ENCODE data around the gene PPM1B. TPM values are rescaled to one million over a fixed set of nuclear protein-coding genes. Genes with fewer than 3 reads are reported as not detected.

The PPM1B gene
- total RNA-seq, 4 donors from 2014 or later, result 28.3 to 63.9 (median 37.9) TPM

DNA sequence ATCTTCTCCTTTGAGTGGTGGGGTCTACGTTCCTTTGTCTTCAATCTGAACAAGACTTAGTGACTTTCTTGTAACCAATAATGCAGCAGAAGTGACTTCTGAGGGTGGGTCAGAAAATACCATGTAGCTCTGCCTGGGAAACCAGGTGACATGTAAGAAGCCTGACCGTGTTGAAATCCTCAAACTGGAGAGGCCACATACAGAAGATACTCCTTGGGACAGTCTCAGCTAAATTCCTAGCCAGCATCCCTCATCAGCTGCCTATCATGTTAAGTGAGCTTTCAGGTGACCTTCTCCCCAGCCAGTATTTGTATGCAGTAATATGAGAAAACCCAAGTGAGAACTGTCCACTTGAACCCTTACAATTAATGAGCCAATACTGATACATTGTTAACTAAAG lies 27.0 kb downstream of the PPM1B start:
- 98% methylated on average over 2 of the region's 2 CpGs for WGBS

DNA sequence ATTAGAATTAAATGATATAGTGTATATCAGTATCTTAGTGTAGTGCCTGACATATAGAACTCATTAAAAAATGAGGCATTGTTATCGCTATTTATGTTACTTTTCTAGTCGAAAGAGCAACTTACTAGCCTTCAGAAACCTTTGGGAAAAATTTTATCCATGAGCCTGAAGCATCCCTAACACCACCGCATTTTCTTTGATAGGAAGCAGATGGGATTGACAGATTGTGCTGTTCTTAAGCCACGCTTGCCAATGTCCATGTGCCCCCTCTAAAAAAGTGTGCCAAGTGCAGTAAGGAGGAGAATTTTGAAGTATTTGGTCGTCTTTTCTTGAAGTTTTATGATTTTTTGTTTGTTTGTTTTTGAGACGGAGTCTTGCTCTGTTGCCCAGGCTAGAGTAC lies 29.1 kb downstream of the PPM1B start:
- no peak overlapping the region for H3K27ac ChIP-seq
- H3K4me3 ChIP-seq, result no peak overlapping the region
- H3K4me1 ChIP-seq, result peaks cover 5% of the 10 kb centered on the region
- 88% methylated on average over 6 of the region's 6 CpGs for WGBS
- TF ChIP-seq EP300 (IDR thresholded peaks at IDR 0.05) (no peak), POLR2AphosphoS5 (IDR thresholded peaks at IDR 0.05) (no peak), POLR2A (IDR thresholded peaks at IDR 0.05) (no peak)
- TF ChIP-seq, protein P1, sequence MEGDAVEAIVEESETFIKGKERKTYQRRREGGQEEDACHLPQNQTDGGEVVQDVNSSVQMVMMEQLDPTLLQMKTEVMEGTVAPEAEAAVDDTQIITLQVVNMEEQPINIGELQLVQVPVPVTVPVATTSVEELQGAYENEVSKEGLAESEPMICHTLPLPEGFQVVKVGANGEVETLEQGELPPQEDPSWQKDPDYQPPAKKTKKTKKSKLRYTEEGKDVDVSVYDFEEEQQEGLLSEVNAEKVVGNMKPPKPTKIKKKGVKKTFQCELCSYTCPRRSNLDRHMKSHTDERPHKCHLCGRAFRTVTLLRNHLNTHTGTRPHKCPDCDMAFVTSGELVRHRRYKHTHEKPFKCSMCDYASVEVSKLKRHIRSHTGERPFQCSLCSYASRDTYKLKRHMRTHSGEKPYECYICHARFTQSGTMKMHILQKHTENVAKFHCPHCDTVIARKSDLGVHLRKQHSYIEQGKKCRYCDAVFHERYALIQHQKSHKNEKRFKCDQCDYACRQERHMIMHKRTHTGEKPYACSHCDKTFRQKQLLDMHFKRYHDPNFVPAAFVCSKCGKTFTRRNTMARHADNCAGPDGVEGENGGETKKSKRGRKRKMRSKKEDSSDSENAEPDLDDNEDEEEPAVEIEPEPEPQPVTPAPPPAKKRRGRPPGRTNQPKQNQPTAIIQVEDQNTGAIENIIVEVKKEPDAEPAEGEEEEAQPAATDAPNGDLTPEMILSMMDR (IDR thresholded peaks at IDR 0.05), result no peak
- no peak for DNase-seq (ENCODE audit: low spot score in 2 of 2)
- no peaks in the 10 kb centered on the region for H3K36me3 ChIP-seq
- no peaks in the 10 kb centered on the region for H3K9me3 ChIP-seq
- no peaks in the 10 kb centered on the region for H3K27me3 ChIP-seq

More for the DNA sequence above, 27.0 kb downstream of the PPM1B start:
- no peak overlapping the region for H3K27ac ChIP-seq
- H3K4me1 ChIP-seq, result peaks cover 5% of the 10 kb centered on the region
- DNase-seq (ENCODE audit: low spot score in 2 of 2), result no peak
- TF ChIP-seq EP300 (IDR thresholded peaks at IDR 0.05) (no peak), POLR2A (IDR thresholded peaks at IDR 0.05) (no peak), POLR2AphosphoS5 (IDR thresholded peaks at IDR 0.05) (no peak)
- TF ChIP-seq, protein P1 (IDR thresholded peaks at IDR 0.05), result no peak
- H3K4me3 ChIP-seq, result no peak overlapping the region
- H3K27me3 ChIP-seq, result no peaks in the 10 kb centered on the region
- H3K9me3 ChIP-seq, result no peaks in the 10 kb centered on the region
- no peaks in the 10 kb centered on the region for H3K36me3 ChIP-seq

DNA sequence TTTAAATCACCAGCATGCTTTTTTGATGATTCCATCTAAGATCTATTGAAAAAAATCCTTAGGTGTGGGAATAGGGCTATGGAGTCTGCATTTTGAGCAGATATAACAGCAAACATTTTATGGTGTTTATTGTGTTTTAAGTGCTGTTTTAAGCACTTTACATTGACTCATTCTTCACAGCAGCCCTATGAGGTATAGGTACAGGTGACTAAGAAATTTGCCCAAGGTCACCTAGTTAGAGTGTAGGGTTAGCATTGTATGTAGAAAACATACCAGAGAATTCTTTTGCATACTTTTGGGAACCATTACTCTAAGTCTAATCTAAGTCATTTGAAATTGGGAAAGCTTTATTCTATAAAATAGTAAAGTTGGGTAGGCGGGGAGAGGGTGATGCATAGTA lies 31.3 kb downstream of the PPM1B start:
- Histone ChIP-seq H3K9me3 (no peaks in the 10 kb centered on the region), H3K36me3 (no peaks in the 10 kb centered on the region), H3K27me3 (no peaks in the 10 kb centered on the region), H3K4me1 (peaks cover 5% of the 10 kb centered on the region), H3K4me3 (no peak overlapping the region), H3K27ac (no peak overlapping the region)
- TF ChIP-seq POLR2AphosphoS5 (IDR thresholded peaks at IDR 0.05) (no peak), EP300 (IDR thresholded peaks at IDR 0.05) (no peak), POLR2A (IDR thresholded peaks at IDR 0.05) (no peak)
- TF ChIP-seq, protein P1 (IDR thresholded peaks at IDR 0.05), result no peak
- DNase-seq (ENCODE audit: low spot score in 2 of 2), result no peak
- 100% methylated on average over 1 of the region's 1 CpG for WGBS

DNA sequence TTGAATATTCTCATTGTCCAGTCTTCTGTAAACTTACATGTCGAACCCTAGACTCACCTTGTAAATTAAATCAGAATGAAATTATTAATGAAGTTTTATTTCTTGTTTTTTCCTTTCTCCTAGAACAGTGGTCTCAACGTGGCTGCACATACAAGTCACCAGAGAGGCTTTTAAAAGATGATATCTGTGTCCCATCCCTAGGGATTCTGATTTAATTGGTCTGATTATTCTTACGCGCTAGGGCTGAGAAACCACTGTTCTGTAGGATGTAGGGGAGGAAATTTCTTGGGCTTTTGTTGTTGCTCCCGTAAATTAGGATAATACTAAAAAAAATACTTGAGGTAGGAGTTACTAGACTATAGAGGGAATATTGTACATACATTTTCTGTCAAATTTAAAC lies 32.1 kb downstream of the PPM1B start:
- no peak for TF ChIP-seq POLR2AphosphoS5 (IDR thresholded peaks at IDR 0.05)

DNA sequence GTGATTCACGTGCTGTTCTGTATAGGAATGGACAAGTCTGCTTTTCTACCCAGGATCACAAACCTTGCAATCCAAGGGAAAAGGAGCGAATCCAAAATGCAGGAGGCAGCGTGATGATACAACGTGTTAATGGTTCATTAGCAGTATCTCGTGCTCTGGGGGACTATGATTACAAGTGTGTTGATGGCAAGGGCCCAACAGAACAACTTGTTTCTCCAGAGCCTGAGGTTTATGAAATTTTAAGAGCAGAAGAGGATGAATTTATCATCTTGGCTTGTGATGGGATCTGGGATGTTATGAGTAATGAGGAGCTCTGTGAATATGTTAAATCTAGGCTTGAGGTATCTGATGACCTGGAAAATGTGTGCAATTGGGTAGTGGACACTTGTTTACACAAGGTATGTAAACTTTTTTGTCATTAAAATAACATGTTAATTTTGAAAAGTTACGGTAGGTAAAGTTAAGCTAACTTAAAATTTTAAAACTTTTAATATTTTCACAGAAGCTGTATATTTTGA lies 33.0 kb downstream of the PPM1B start:
- H3K36me3 ChIP-seq, result no peaks in the 10 kb centered on the region
- no peak for DNase-seq (ENCODE audit: low spot score in 2 of 2)
- no peak overlapping the region for H3K4me3 ChIP-seq
- H3K4me1 ChIP-seq, result peaks cover 5% of the 10 kb centered on the region
- H3K27me3 ChIP-seq, result no peaks in the 10 kb centered on the region
- no peak overlapping the region for H3K27ac ChIP-seq
- 88% methylated on average over 6 of the region's 6 CpGs for WGBS
- no peaks in the 10 kb centered on the region for H3K9me3 ChIP-seq
- TF ChIP-seq POLR2A (IDR thresholded peaks at IDR 0.05) (no peak), POLR2AphosphoS5 (IDR thresholded peaks at IDR 0.05) (no peak), EP300 (IDR thresholded peaks at IDR 0.05) (no peak)
- TF ChIP-seq, protein P1 (IDR thresholded peaks at IDR 0.05), result no peak

More for the DNA sequence above, 32.1 kb downstream of the PPM1B start:
- Histone ChIP-seq H3K4me3 (no peak overlapping the region), H3K4me1 (peaks cover 5% of the 10 kb centered on the region), H3K36me3 (no peaks in the 10 kb centered on the region), H3K9me3 (no peaks in the 10 kb centered on the region), H3K27me3 (no peaks in the 10 kb centered on the region), H3K27ac (no peak overlapping the region)
- WGBS, result 93% methylated on average over 5 of the region's 5 CpGs
- DNase-seq (ENCODE audit: low spot score in 2 of 2), result no peak

DNA sequence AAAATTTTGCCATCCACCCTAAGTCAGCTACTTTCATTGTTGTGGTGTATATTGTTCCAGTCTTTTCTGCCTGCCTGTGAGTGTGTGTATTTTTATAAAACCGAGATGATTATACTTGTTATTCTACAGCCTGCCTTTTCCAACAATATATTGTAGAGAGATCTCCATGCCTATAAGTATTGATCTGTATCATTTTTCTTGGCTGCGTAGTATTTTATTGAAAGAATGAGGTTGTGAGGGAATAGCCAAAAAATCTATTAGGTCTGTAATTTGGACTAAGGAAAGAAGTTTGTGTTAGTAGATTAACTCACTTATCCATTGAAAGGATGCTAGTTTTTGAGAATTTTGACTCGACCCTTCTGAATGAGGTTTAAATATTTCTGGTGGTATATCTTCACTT lies 34.9 kb downstream of the PPM1B start:
- Histone ChIP-seq H3K4me3 (no peak overlapping the region), H3K27ac (no peak overlapping the region), H3K27me3 (no peaks in the 10 kb centered on the region), H3K4me1 (peaks cover 5% of the 10 kb centered on the region), H3K36me3 (no peaks in the 10 kb centered on the region), H3K9me3 (no peaks in the 10 kb centered on the region)
- no peak for TF ChIP-seq POLR2A (IDR thresholded peaks at IDR 0.05)
- no peak for TF ChIP-seq POLR2AphosphoS5 (IDR thresholded peaks at IDR 0.05)
- TF ChIP-seq, protein P1 (IDR thresholded peaks at IDR 0.05), result no peak
- no peak for TF ChIP-seq EP300 (IDR thresholded peaks at IDR 0.05)
- DNase-seq (ENCODE audit: low spot score in 2 of 2), result no peak
- 98% methylated on average over 3 of the region's 3 CpGs for WGBS
